Peyer's patch (tissue), 4 donors: Measurements from ENCODE around the gene ZNF558. TPM values are rescaled to one million over a fixed set of nuclear protein-coding genes. Genes with fewer than 3 reads are reported as not detected.
A peak's percentile ranks its signal among the peaks of the same experiment; 100 is the strongest.

ENCODE experiments used
- DNase-seq, 3 donors: peaks; one replicate each; pipeline ENCODE4 v3.0.0-alpha.2; 2017 to 2019
- H3K27ac ChIP-seq, 4 donors: fragments of 200-600 bp; sonication (generic); one replicate each; pipeline ENCODE4 v1.5.1; 2016 to 2019
- H3K27me3 ChIP-seq, 2 donors: fragments of 200-600 bp; sonication (generic); one replicate each; pipeline ENCODE4 v1.5.1; 2019
- H3K36me3 ChIP-seq, 3 donors: fragments of 200-600 bp; sonication (generic); one replicate each; pipeline ENCODE4 v1.5.1; 2016 to 2019
- H3K4me1 ChIP-seq, 4 donors: fragments of 200-600 bp; sonication (generic); one replicate each; pipeline ENCODE4 v1.5.1; 2016 to 2019
- H3K4me3 ChIP-seq, 4 donors: fragments of 200-600 bp; sonication (generic); 1 replicate in 3 of 4; 2 replicates in 1 of 4; pipeline ENCODE4 v1.5.1; 2016 to 2019; ENCODE audit warnings: mild to moderate bottlenecking in 1 of 4
- H3K9me3 ChIP-seq, 4 donors: fragments of 200-600 bp; sonication (generic); one replicate each; pipeline ENCODE4 v1.5.1; 2016 to 2019; ENCODE audit warnings: mild to moderate bottlenecking in 1 of 4
- POLR2A ChIP-seq, 2 donors: fragments of 450-650 bp; IDR thresholded peaks; one replicate each; pipeline ENCODE4 v1.5.1; 2017; ENCODE audit warnings: antibody characterized with exemption in 2 of 2, mild to moderate bottlenecking in 2 of 2, moderate library complexity in 2 of 2
- total RNA-seq, 4 donors: library from RNA; depleted of rRNA; stranded (reverse); fragments of >200 nt; gene quantifications; one replicate each; pipeline ENCODE4 v1.1.0, GENCODE V29; 2016
- TF ChIP-seq, protein P1 (sequence below), 6 experiments: fragments of 450-650 bp in 4 of 6; fragments of 200-600 bp in 2 of 6; sonication (generic) in 1 of 6; IDR thresholded peaks; one replicate each; pipeline ENCODE4 v1.5.1; 2017 to 2019; ENCODE audit warnings: antibody characterized with exemption in 6 of 6, mild to moderate bottlenecking in 3 of 6, moderate library complexity in 1 of 6

ZNF558 gene
- total RNA-seq = 10 to 100 TPM; 18.0 to 38.5 (median 30.2) TPM

GRCh38 chr19:8832132-8833021 is at the start of gene ZNF558, which contains the start of gene MBD3L1:
TSS of gene ZNF558 (minus strand) at chr19:8832304. CDS start at chr19:8822659, 9,645 bp downstream.
TSS of gene MBD3L1 (plus strand) at chr19:8832377. CDS start at chr19:8842679, 10,302 bp downstream.
- Histone ChIP-seq H3K36me3 (peaks cover 0 to 9% (median 0%) of the 10 kb centered on the region in 3 donors), H3K27me3 (no peaks in the 10 kb centered on the region), H3K9me3 (no peaks in the 10 kb centered on the region), H3K4me1 (peaks cover 0 to 6% (median 0%) of the 10 kb centered on the region in 4 donors), H3K27ac (peak within 1 kb of the TSS; percentile 92 to 97 (median 94)), H3K4me3 (peak within 1 kb of the TSS; percentile 80 to 94 (median 84))
- peak; percentile 92 to 99 (median 98) for DNase-seq
- TF ChIP-seq, protein P1, sequence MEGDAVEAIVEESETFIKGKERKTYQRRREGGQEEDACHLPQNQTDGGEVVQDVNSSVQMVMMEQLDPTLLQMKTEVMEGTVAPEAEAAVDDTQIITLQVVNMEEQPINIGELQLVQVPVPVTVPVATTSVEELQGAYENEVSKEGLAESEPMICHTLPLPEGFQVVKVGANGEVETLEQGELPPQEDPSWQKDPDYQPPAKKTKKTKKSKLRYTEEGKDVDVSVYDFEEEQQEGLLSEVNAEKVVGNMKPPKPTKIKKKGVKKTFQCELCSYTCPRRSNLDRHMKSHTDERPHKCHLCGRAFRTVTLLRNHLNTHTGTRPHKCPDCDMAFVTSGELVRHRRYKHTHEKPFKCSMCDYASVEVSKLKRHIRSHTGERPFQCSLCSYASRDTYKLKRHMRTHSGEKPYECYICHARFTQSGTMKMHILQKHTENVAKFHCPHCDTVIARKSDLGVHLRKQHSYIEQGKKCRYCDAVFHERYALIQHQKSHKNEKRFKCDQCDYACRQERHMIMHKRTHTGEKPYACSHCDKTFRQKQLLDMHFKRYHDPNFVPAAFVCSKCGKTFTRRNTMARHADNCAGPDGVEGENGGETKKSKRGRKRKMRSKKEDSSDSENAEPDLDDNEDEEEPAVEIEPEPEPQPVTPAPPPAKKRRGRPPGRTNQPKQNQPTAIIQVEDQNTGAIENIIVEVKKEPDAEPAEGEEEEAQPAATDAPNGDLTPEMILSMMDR (IDR thresholded peaks at IDR 0.05) = peak in 4 of 6 experiments; percentile 19 to 45 (median 28)
- TF ChIP-seq POLR2A (IDR thresholded peaks at IDR 0.05) = peak; percentile 77 to 80

- no peak overlapping the region for H3K4me3 ChIP-seq
- H3K36me3 ChIP-seq = no peaks in the 10 kb centered on the region
- DNase-seq = no peak
- H3K4me1 ChIP-seq = no peaks in the 10 kb centered on the region
- H3K27ac ChIP-seq = no peak overlapping the region
- H3K27me3 ChIP-seq = no peaks in the 10 kb centered on the region
- H3K9me3 ChIP-seq = no peaks in the 10 kb centered on the region
- TF ChIP-seq, protein P1 (IDR thresholded peaks at IDR 0.05) = no peak
- no peak for TF ChIP-seq POLR2A (IDR thresholded peaks at IDR 0.05)
Observed at GRCh38 chr19:8881512-8881911, 49.4 kb upstream of the ZNF558 start.

GRCh38 chr19:8880868-8881488 is 48.9 kb upstream of the ZNF558 start:
- H3K4me3 ChIP-seq = no peak overlapping the region
- TF ChIP-seq POLR2A (IDR thresholded peaks at IDR 0.05) = no peak
- TF ChIP-seq, protein P1 (IDR thresholded peaks at IDR 0.05) = no peak
- no peaks in the 10 kb centered on the region for H3K27me3 ChIP-seq
- H3K4me1 ChIP-seq = no peaks in the 10 kb centered on the region
- H3K27ac ChIP-seq = no peak overlapping the region
- H3K9me3 ChIP-seq = no peaks in the 10 kb centered on the region
- no peaks in the 10 kb centered on the region for H3K36me3 ChIP-seq
- no peak for DNase-seq

GRCh38 chr19:8877854-8878705 is 46.0 kb upstream of the ZNF558 start:
- TF ChIP-seq POLR2A (IDR thresholded peaks at IDR 0.05) = no peak
- TF ChIP-seq, protein P1 (IDR thresholded peaks at IDR 0.05) = no peak
- DNase-seq = no peak
- no peaks in the 10 kb centered on the region for H3K4me1 ChIP-seq
- no peak overlapping the region for H3K4me3 ChIP-seq
- no peaks in the 10 kb centered on the region for H3K9me3 ChIP-seq
- no peaks in the 10 kb centered on the region for H3K27me3 ChIP-seq
- no peak overlapping the region for H3K27ac ChIP-seq
- H3K36me3 ChIP-seq = no peaks in the 10 kb centered on the region

DNA sequence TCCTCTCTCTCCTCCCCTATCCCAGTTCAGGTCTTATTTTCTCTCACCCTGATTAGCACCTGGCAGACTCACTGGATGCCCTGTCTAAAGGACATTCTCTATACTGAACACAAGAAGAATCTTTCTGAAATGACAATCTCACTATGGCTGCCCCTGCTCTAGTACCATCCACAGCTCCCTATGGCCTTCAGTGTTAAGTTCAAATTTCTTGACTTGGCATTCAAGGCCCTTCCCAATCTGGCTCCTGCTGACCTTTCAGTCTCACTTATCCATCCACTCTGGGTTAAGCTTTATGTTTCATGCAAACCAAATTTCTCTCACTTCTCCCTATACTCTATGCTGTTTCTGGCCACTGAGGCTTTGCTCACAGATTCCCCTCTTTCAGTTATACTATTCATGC is 34.2 kb upstream of the ZNF558 start:
- Histone ChIP-seq H3K27me3 (no peaks in the 10 kb centered on the region), H3K9me3 (no peaks in the 10 kb centered on the region), H3K36me3 (no peaks in the 10 kb centered on the region), H3K4me3 (no peak overlapping the region), H3K4me1 (no peaks in the 10 kb centered on the region), H3K27ac (no peak overlapping the region)
- no peak for DNase-seq
- TF ChIP-seq, protein P1 (IDR thresholded peaks at IDR 0.05) = no peak
- no peak for TF ChIP-seq POLR2A (IDR thresholded peaks at IDR 0.05)
